C4-2B (cell line): ENCODE data around the gene ITGB5.

Experiments
- H3K27ac ChIP-seq: fragments of 450-650 bp; 2 replicates; pipeline ENCODE4 v1.5.1; 2017
- CTCF ChIP-seq: fragments of 450-650 bp; conservative IDR thresholded peaks from 2 replicates; pipeline ENCODE4 v1.5.1; 2017; ENCODE audit warnings: mild to moderate bottlenecking
- ZFX ChIP-seq: fragments of 450-650 bp; IDR thresholded peaks from 2 replicates; pipeline ENCODE4 v1.6.1; 2017

ITGB5 gene

GRCh38 chr3:124843506-124844177, 43.5 kb downstream of the ITGB5 start:
- TF ChIP-seq CTCF (no peak), ZFX (no peak)

GRCh38 chr3:124843047-124843446, 44.1 kb downstream of the ITGB5 start:
- H3K27ac ChIP-seq: no peak overlapping the region
- TF ChIP-seq ZFX (no peak), CTCF (no peak)

More at GRCh38 chr3:124843506-124844177, 43.5 kb downstream of the ITGB5 start:
- H3K27ac ChIP-seq: no peak overlapping the region

GRCh38 chr3:124841517-124841916, 45.6 kb downstream of the ITGB5 start:
- TF ChIP-seq CTCF (no peak), ZFX (no peak)
- peak overlapping the region; percentile 20 for H3K27ac ChIP-seq

- no peak overlapping the region for H3K27ac ChIP-seq
- TF ChIP-seq ZFX (no peak), CTCF (no peak)
Measured at GRCh38 chr3:124840331-124840730, 46.8 kb downstream of the ITGB5 start.

- no peak overlapping the region for H3K27ac ChIP-seq
- no peak for TF ChIP-seq CTCF
- no peak for TF ChIP-seq ZFX
Measured at GRCh38 chr3:124839896-124840295, 47.3 kb downstream of the ITGB5 start.

GRCh38 chr3:124838963-124839362, 48.2 kb downstream of the ITGB5 start:
- TF ChIP-seq ZFX: no peak
- no peak for TF ChIP-seq CTCF
- peak overlapping the region; percentile 44 for H3K27ac ChIP-seq

GRCh38 chr3:124837730-124838186, 49.4 kb downstream of the ITGB5 start:
- TF ChIP-seq ZFX (no peak), CTCF (no peak)
- peak overlapping the region; percentile 48 for H3K27ac ChIP-seq
